Measurements from ENCODE around the gene SPECC1L. TPM values are rescaled to one million over a fixed set of nuclear protein-coding genes. Genes with fewer than 3 reads are reported as not detected.

SPECC1L gene
- total RNA-seq, 1 donor from 2014 or later, result 21.9 TPM

DNA sequence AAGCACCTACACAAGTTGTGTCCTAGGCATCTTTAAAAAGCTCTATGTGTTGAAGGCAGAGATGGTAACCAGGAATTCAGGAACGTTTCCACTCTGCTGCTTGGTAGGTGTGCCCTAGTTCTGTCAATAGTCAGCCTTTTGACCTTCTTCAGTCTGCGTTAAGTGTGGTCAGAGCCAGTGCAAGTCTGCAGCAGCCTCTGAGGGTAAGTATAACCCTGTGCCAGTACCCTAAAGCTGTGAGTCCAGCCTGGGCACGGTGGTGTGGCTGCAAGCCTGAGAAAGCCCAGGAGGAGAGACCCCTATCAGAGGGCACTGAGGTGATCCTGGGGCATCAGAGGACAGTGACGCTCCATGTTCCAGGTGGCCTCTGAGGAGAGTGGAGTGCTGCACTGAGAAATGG lies 80.0 kb downstream of the SPECC1L start:
- no peaks in the 10 kb centered on the region for H3K27me3 ChIP-seq (ENCODE audit: control insufficient read depth in 3 of 3, insufficient read depth in 3 of 3, low read length in 3 of 3)
- H3K9ac ChIP-seq (ENCODE audit: low read depth in 1 of 3, low read length in 3 of 3), result no peak overlapping the region
- no peak overlapping the region for H3K4me3 ChIP-seq (ENCODE audit: low read length in 3 of 3)
- H3K36me3 ChIP-seq (ENCODE audit: control insufficient read depth in 3 of 3, insufficient read depth in 3 of 3, low read length in 3 of 3), result peaks cover 33 to 51% (median 46%) of the 10 kb centered on the region in 3 donors
- no peaks in the 10 kb centered on the region for H3K9me3 ChIP-seq (ENCODE audit: control insufficient read depth in 3 of 3, low read length in 3 of 3)
- no peaks in the 10 kb centered on the region for H3K4me1 ChIP-seq (ENCODE audit: control insufficient read depth in 3 of 3, insufficient read depth in 3 of 3, low read length in 3 of 3)
- no peak overlapping the region for H3K27ac ChIP-seq (ENCODE audit: low read depth, low read length)

DNA sequence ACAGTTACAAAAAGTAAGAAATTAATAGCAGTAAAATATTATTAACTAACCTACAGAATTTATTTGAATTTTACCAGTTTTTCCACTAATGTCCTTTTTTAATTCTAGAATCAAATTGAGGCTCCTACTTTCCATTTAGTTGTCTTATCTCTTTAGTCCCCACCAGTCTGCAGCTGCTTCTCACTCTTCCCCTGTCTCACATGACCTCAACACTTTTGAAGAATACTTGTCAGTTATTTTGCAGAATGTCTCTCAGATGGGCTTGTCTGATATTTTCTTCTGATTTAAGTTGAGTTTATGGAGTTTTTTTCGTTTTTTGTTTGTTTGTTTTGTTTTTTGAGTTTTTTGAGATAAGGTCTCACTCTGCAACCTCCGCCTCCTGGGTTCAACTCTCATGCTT lies 82.5 kb downstream of the SPECC1L start:
- no peak overlapping the region for H3K27ac ChIP-seq (ENCODE audit: low read depth, low read length)
- H3K27me3 ChIP-seq (ENCODE audit: control insufficient read depth in 3 of 3, insufficient read depth in 3 of 3, low read length in 3 of 3), result no peaks in the 10 kb centered on the region
- H3K9ac ChIP-seq (ENCODE audit: low read depth in 1 of 3, low read length in 3 of 3), result no peak overlapping the region
- no peak overlapping the region for H3K4me3 ChIP-seq (ENCODE audit: low read length in 3 of 3)
- peaks cover 25 to 41% (median 39%) of the 10 kb centered on the region in 3 donors for H3K36me3 ChIP-seq (ENCODE audit: control insufficient read depth in 3 of 3, insufficient read depth in 3 of 3, low read length in 3 of 3)
- no peaks in the 10 kb centered on the region for H3K4me1 ChIP-seq (ENCODE audit: control insufficient read depth in 3 of 3, insufficient read depth in 3 of 3, low read length in 3 of 3)
- no peaks in the 10 kb centered on the region for H3K9me3 ChIP-seq (ENCODE audit: control insufficient read depth in 3 of 3, low read length in 3 of 3)

DNA sequence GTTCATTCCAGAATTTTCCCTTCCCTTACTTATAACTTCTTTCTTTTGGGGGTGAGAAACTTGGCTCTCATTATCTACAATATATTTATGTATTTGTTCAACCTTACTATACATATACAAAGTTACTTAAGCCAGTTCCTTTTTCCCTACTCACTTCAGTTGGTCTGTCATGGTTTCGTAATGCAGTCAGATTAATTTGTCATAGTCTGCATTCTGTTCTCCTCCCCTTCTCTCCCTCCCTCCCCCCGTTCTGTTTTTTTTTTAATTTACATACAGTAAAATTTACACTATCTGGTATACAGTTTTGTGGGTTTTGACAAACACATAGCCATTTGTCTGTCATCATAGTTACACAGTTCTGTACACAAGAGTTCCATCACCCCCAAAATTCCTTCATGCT lies 84.9 kb downstream of the SPECC1L start:
- Histone ChIP-seq H3K4me1 (ENCODE audit: control insufficient read depth in 3 of 3, insufficient read depth in 3 of 3, low read length in 3 of 3) (no peaks in the 10 kb centered on the region), H3K36me3 (ENCODE audit: control insufficient read depth in 3 of 3, insufficient read depth in 3 of 3, low read length in 3 of 3) (peaks cover 12 to 28% (median 26%) of the 10 kb centered on the region in 3 donors), H3K27me3 (ENCODE audit: control insufficient read depth in 3 of 3, insufficient read depth in 3 of 3, low read length in 3 of 3) (no peaks in the 10 kb centered on the region), H3K9me3 (ENCODE audit: control insufficient read depth in 3 of 3, low read length in 3 of 3) (no peaks in the 10 kb centered on the region), H3K4me3 (ENCODE audit: low read length in 3 of 3) (no peak overlapping the region), H3K9ac (ENCODE audit: low read depth in 1 of 3, low read length in 3 of 3) (no peak overlapping the region), H3K27ac (ENCODE audit: low read depth, low read length) (no peak overlapping the region)

DNA sequence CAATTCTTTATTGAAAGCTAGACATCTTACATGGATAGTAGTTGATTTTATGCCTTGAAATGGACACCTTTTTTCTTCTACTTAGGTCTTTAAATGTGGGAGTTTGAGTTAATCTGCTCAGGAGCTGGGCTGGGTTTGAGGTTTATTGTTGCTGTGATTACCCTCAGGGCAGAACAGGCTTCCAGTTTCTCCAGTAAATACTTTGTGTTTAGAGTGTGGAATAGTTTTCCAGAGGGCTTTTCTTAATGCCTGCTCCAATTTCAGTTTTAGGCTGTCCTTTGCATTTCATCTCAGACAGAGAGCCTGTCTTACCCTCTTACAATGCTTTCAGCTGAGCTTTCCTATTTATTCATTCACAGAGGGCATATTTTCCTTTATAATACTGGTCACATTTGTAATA lies 86.9 kb downstream of the SPECC1L start:
- H3K27me3 ChIP-seq (ENCODE audit: control insufficient read depth in 3 of 3, insufficient read depth in 3 of 3, low read length in 3 of 3), result no peaks in the 10 kb centered on the region
- no peaks in the 10 kb centered on the region for H3K4me1 ChIP-seq (ENCODE audit: control insufficient read depth in 3 of 3, insufficient read depth in 3 of 3, low read length in 3 of 3)
- H3K9ac ChIP-seq (ENCODE audit: low read depth in 1 of 3, low read length in 3 of 3), result no peak overlapping the region
- H3K27ac ChIP-seq (ENCODE audit: low read depth, low read length), result no peak overlapping the region
- peaks cover 8 to 25% (median 21%) of the 10 kb centered on the region in 3 donors for H3K36me3 ChIP-seq (ENCODE audit: control insufficient read depth in 3 of 3, insufficient read depth in 3 of 3, low read length in 3 of 3)
- H3K4me3 ChIP-seq (ENCODE audit: low read length in 3 of 3), result no peak overlapping the region
- no peaks in the 10 kb centered on the region for H3K9me3 ChIP-seq (ENCODE audit: control insufficient read depth in 3 of 3, low read length in 3 of 3)

DNA sequence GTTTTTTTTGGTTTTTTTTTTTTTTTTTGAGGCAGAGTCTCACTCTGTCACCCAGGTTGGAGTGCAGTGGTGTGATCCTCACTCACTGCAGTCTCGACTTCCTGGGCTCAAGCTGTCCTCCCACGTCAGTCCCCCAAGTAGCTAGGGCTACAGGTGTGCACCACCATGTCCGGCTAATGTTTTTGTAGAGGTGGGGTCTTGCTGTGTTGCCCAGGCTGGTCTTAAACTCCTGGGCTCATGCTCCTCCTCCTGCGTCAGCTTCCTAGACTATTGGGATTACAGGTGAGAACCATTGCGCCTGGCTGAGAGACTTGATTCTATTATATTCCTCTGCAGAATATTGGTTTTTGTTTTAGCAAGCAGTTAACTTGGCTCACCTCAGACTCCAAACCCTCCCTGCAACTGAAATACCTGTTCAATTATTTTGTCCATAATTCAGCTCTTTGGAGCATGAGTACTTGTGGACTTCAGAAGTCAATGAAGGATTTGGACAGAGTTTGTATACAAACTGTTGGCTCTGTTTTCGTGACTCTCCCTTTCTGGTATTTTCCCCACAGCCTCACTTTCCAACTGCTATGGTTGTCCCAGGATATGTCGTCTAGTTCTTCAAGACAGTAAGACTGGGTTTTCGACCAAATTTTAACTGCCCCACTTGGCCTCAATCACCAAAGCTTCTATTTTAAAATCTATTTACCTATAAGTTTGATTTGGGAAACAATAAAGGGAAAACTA lies 87.6 kb downstream of the SPECC1L start:
- no peak overlapping the region for H3K27ac ChIP-seq (ENCODE audit: low read depth, low read length)
- H3K36me3 ChIP-seq (ENCODE audit: control insufficient read depth in 3 of 3, insufficient read depth in 3 of 3, low read length in 3 of 3), result peaks cover 10 to 29% (median 23%) of the 10 kb centered on the region in 3 donors
- H3K9ac ChIP-seq (ENCODE audit: low read depth in 1 of 3, low read length in 3 of 3), result no peak overlapping the region
- no peaks in the 10 kb centered on the region for H3K9me3 ChIP-seq (ENCODE audit: control insufficient read depth in 3 of 3, low read length in 3 of 3)
- H3K27me3 ChIP-seq (ENCODE audit: control insufficient read depth in 3 of 3, insufficient read depth in 3 of 3, low read length in 3 of 3), result no peaks in the 10 kb centered on the region
- H3K4me3 ChIP-seq (ENCODE audit: low read length in 3 of 3), result no peak overlapping the region
- no peaks in the 10 kb centered on the region for H3K4me1 ChIP-seq (ENCODE audit: control insufficient read depth in 3 of 3, insufficient read depth in 3 of 3, low read length in 3 of 3)

GRCh38 chr22:24359452-24360120 lies 89.0 kb downstream of the SPECC1L start:
- Histone ChIP-seq H3K9me3 (ENCODE audit: control insufficient read depth in 3 of 3, low read length in 3 of 3) (no peaks in the 10 kb centered on the region), H3K4me3 (ENCODE audit: low read length in 3 of 3) (no peak overlapping the region), H3K27ac (ENCODE audit: low read depth, low read length) (peak overlapping the region; percentile 7), H3K36me3 (ENCODE audit: control insufficient read depth in 3 of 3, insufficient read depth in 3 of 3, low read length in 3 of 3) (peaks cover 6 to 24% (median 23%) of the 10 kb centered on the region in 3 donors), H3K27me3 (ENCODE audit: control insufficient read depth in 3 of 3, insufficient read depth in 3 of 3, low read length in 3 of 3) (no peaks in the 10 kb centered on the region), H3K4me1 (ENCODE audit: control insufficient read depth in 3 of 3, insufficient read depth in 3 of 3, low read length in 3 of 3) (no peaks in the 10 kb centered on the region), H3K9ac (ENCODE audit: low read depth in 1 of 3, low read length in 3 of 3) (no peak overlapping the region)

- Histone ChIP-seq H3K4me1 (ENCODE audit: control insufficient read depth in 3 of 3, insufficient read depth in 3 of 3, low read length in 3 of 3) (no peaks in the 10 kb centered on the region), H3K27me3 (ENCODE audit: control insufficient read depth in 3 of 3, insufficient read depth in 3 of 3, low read length in 3 of 3) (no peaks in the 10 kb centered on the region), H3K36me3 (ENCODE audit: control insufficient read depth in 3 of 3, insufficient read depth in 3 of 3, low read length in 3 of 3) (peaks cover 8 to 33% (median 25%) of the 10 kb centered on the region in 3 donors), H3K27ac (ENCODE audit: low read depth, low read length) (no peak overlapping the region), H3K9me3 (ENCODE audit: control insufficient read depth in 3 of 3, low read length in 3 of 3) (no peaks in the 10 kb centered on the region), H3K9ac (ENCODE audit: low read depth in 1 of 3, low read length in 3 of 3) (no peak overlapping the region), H3K4me3 (ENCODE audit: low read length in 3 of 3) (no peak overlapping the region)
Observed at GRCh38 chr22:24361976-24362646, 91.5 kb downstream of the SPECC1L start.

- Histone ChIP-seq H3K9me3 (ENCODE audit: control insufficient read depth in 3 of 3, low read length in 3 of 3) (no peaks in the 10 kb centered on the region), H3K9ac (ENCODE audit: low read depth in 1 of 3, low read length in 3 of 3) (no peak overlapping the region), H3K27ac (ENCODE audit: low read depth, low read length) (no peak overlapping the region), H3K36me3 (ENCODE audit: control insufficient read depth in 3 of 3, insufficient read depth in 3 of 3, low read length in 3 of 3) (peaks cover 8 to 32% (median 25%) of the 10 kb centered on the region in 3 donors), H3K4me1 (ENCODE audit: control insufficient read depth in 3 of 3, insufficient read depth in 3 of 3, low read length in 3 of 3) (no peaks in the 10 kb centered on the region), H3K27me3 (ENCODE audit: control insufficient read depth in 3 of 3, insufficient read depth in 3 of 3, low read length in 3 of 3) (no peaks in the 10 kb centered on the region), H3K4me3 (ENCODE audit: low read length in 3 of 3) (no peak overlapping the region)
Observed at GRCh38 chr22:24363243-24363642, 92.6 kb downstream of the SPECC1L start.

DNA sequence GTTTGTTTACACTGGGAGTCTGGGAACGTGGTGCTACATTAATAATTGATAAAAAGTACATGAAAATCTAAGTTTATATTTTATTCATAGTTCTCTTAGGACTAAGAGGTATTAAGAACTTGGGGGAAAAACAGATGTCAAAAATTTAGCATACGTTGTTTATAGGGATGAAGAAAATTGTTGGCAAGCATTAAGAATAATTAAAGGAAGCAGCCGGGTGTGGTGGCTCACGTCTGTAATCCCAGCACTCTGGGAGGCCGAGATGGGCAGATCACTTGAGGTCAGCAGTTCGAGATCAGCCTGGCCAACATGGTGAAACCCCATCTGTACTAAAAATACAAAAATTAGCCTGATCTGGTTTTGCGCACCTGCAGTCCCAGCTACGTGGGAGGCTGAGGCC lies 96.1 kb downstream of the SPECC1L start:
- Histone ChIP-seq H3K36me3 (ENCODE audit: control insufficient read depth in 3 of 3, insufficient read depth in 3 of 3, low read length in 3 of 3) (peaks cover 18 to 47% (median 47%) of the 10 kb centered on the region in 3 donors), H3K27ac (ENCODE audit: low read depth, low read length) (no peak overlapping the region), H3K27me3 (ENCODE audit: control insufficient read depth in 3 of 3, insufficient read depth in 3 of 3, low read length in 3 of 3) (no peaks in the 10 kb centered on the region), H3K9me3 (ENCODE audit: control insufficient read depth in 3 of 3, low read length in 3 of 3) (no peaks in the 10 kb centered on the region), H3K4me1 (ENCODE audit: control insufficient read depth in 3 of 3, insufficient read depth in 3 of 3, low read length in 3 of 3) (no peaks in the 10 kb centered on the region), H3K9ac (ENCODE audit: low read depth in 1 of 3, low read length in 3 of 3) (no peak overlapping the region), H3K4me3 (ENCODE audit: low read length in 3 of 3) (no peak overlapping the region)

DNA sequence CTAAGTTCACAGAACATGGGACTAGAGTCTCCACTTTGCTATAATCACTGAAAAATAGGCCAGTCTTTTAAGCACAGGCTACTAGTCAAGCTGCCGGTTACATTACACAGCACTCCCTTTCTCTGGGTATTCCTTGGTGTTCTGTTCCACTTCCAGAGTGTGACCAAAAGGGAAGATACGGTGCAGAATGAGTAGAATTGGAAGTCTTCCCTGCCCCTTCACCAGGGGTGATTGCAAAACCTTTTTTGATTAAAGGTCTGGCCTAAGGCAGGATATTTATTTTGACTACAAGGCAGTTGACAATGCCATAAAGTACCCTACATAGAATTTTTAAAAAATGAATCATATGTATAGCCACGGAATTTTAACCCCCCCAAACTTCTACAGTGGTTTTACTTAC lies 97.2 kb downstream of the SPECC1L start:
- Histone ChIP-seq H3K36me3 (ENCODE audit: control insufficient read depth in 3 of 3, insufficient read depth in 3 of 3, low read length in 3 of 3) (peaks cover 16 to 47% (median 42%) of the 10 kb centered on the region in 3 donors), H3K9me3 (ENCODE audit: control insufficient read depth in 3 of 3, low read length in 3 of 3) (no peaks in the 10 kb centered on the region), H3K27ac (ENCODE audit: low read depth, low read length) (no peak overlapping the region), H3K9ac (ENCODE audit: low read depth in 1 of 3, low read length in 3 of 3) (no peak overlapping the region), H3K4me1 (ENCODE audit: control insufficient read depth in 3 of 3, insufficient read depth in 3 of 3, low read length in 3 of 3) (no peaks in the 10 kb centered on the region), H3K27me3 (ENCODE audit: control insufficient read depth in 3 of 3, insufficient read depth in 3 of 3, low read length in 3 of 3) (no peaks in the 10 kb centered on the region), H3K4me3 (ENCODE audit: low read length in 3 of 3) (no peak overlapping the region)
